B cell (primary cell): Measurements from ENCODE around the gene SGCD. TPM values are rescaled to one million over a fixed set of nuclear protein-coding genes. Genes with fewer than 3 reads are reported as not detected.

Experiments used
- ATAC-seq: fragments of 200-7000 bp; cut with Tn5 transposase; one replicate; pipeline ENCODE4 v1.10.0; 2021; ENCODE audit warnings: low read depth, mild to moderate bottlenecking, moderate number of reproducible peaks, moderate library complexity
- CTCF ChIA-PET: fragments of 350-600 bp; sonication (Branson Sonifier 250); formaldehyde crosslinking; loops from one replicate; lab custom pipeline; 2021; ENCODE audit warnings: antibody characterized with exemption, inconsistent platforms; lab: Charles Lee
- POLR2A ChIA-PET: fragments of 350-600 bp; sonication (Branson Sonifier 250); formaldehyde crosslinking; loops from one replicate; lab custom pipeline; 2021; ENCODE audit warnings: antibody characterized with exemption; lab: Charles Lee
- DNase-seq: peaks from one replicate; pipeline ENCODE4 v3.0.0; 2013
- H2AFZ ChIP-seq: 2 replicates; pipeline ENCODE4 v1.6.1; 2012; ENCODE audit warnings: mild to moderate bottlenecking, low read depth, low read length; ENCODE audit not compliant: insufficient read depth, poor library complexity, severe bottlenecking
- H3K27ac ChIP-seq, 2 donors: 1 replicate in 1 of 2; 2 replicates in 1 of 2; pipeline ENCODE4 v1.5.1; 2012 to 2013; ENCODE audit warnings: low read length in 2 of 2, mild to moderate bottlenecking in 2 of 2, moderate library complexity in 1 of 2
- H3K27me3 ChIP-seq, 4 experiments: fragments of 200-600 bp in 1 of 4; sonication (generic) in 1 of 4; replicated peaks in 1 of 4; 1 replicate in 2 of 4; 2 replicates in 2 of 4; pipeline versions ENCODE4 v1.6.1 to v1.7.0; 2013 to 2016; ENCODE audit warnings: low read length in 3 of 4, mild to moderate bottlenecking in 2 of 4, mixed read lengths in 1 of 4, moderate library complexity in 1 of 4; ENCODE audit not compliant: insufficient read depth in 4 of 4, control insufficient read depth in 3 of 4; ENCODE audit errors: control extremely low read depth in 1 of 4
- H3K36me3 ChIP-seq, 2 experiments: replicated peaks in 1 of 2; 1 replicate in 1 of 2; 2 replicates in 1 of 2; pipeline versions ENCODE4 v1.6.1 to v1.7.1; 2013; ENCODE audit warnings: low read length in 1 of 2; ENCODE audit not compliant: insufficient read depth in 2 of 2, control insufficient read depth in 1 of 2; ENCODE audit errors: control extremely low read depth in 1 of 2, extremely low read depth in 1 of 2
- H3K4me1 ChIP-seq, 2 donors: fragments of 200-600 bp in 1 of 2; sonication (generic) in 1 of 2; 1 replicate in 1 of 2; 2 replicates in 1 of 2; pipeline versions ENCODE4 v1.5.1 to v1.6.1; 2013 to 2017; ENCODE audit warnings: low read length in 2 of 2; ENCODE audit not compliant: control insufficient read depth in 2 of 2, insufficient read depth in 2 of 2
- H3K4me2 ChIP-seq: replicated peaks from 2 replicates; pipeline ENCODE3; 2012; ENCODE audit warnings: mild to moderate bottlenecking, low read depth, low read length; ENCODE audit not compliant: poor library complexity, severe bottlenecking
- H3K4me3 ChIP-seq, 5 experiments: fragments of 200-600 bp in 1 of 5; sonication (generic) in 1 of 5; 1 replicate in 3 of 5; 2 replicates in 2 of 5; pipeline versions ENCODE4 v1.5.1 to v1.7.0; 2011 to 2016; ENCODE audit warnings: low read length in 4 of 5, mild to moderate bottlenecking in 4 of 5, low read depth in 2 of 5, control low read depth in 1 of 5, moderate library complexity in 1 of 5; ENCODE audit not compliant: insufficient read depth in 1 of 5; ENCODE audit errors: control extremely low read depth in 1 of 5, extremely low read depth in 1 of 5
- H3K79me2 ChIP-seq: fragments of 200-600 bp; sonication (generic); one replicate; pipeline ENCODE4 v1.6.0; 2016; ENCODE audit warnings: low read length; ENCODE audit not compliant: control insufficient read depth, insufficient read depth
- H3K9ac ChIP-seq: fragments of 200-600 bp; sonication (generic); 2 replicates; pipeline ENCODE4 v1.6.1; 2017; ENCODE audit warnings: mild to moderate bottlenecking, low read length, moderate library complexity
- H3K9me3 ChIP-seq, 3 donors: one replicate each; pipeline versions ENCODE4 v1.6.1 to v1.7.1; 2013; ENCODE audit warnings: low read length in 2 of 3; ENCODE audit not compliant: control insufficient read depth in 2 of 3, insufficient read depth in 1 of 3; ENCODE audit errors: control extremely low read depth in 1 of 3
- H4K20me1 ChIP-seq: 2 replicates; pipeline ENCODE4 v1.6.0; 2012; ENCODE audit warnings: mild to moderate bottlenecking, low read length; ENCODE audit not compliant: insufficient read depth, control insufficient read depth, poor library complexity, severe bottlenecking
- H3K27ac Mint-ChIP-seq: one replicate; pipeline ENCODE4 v1.8.0; 2021; ENCODE audit warnings: mixed read lengths
- H3K27me3 Mint-ChIP-seq: one replicate; pipeline ENCODE4 v1.8.0; 2021; ENCODE audit warnings: mixed read lengths
- H3K4me1 Mint-ChIP-seq: one replicate; pipeline ENCODE4 v1.8.0; 2021; ENCODE audit warnings: mixed read lengths
- H3K4me3 Mint-ChIP-seq: one replicate; pipeline ENCODE4 v1.8.0; 2021; ENCODE audit warnings: mixed read lengths
- H3K9me3 Mint-ChIP-seq: one replicate; pipeline ENCODE4 v1.8.0; 2022; ENCODE audit warnings: mixed read lengths; ENCODE audit not compliant: insufficient read depth
- EZH2 ChIP-seq: IDR thresholded peaks from 2 replicates; pipeline ENCODE4 v1.6.1; 2012; ENCODE audit warnings: borderline replicate concordance, low read depth, mild to moderate bottlenecking, moderate library complexity, low read length; ENCODE audit not compliant: insufficient read depth, poor library complexity, severe bottlenecking
- WGBS: methylation state at CpG from one replicate; pipeline ENCODE4 v1.1.5; 2013; ENCODE audit warnings: missing lambda C conversion rate; ENCODE audit not compliant: insufficient coverage; 5-methylcytosine and 5-hydroxymethylcytosine counted together
- intact Hi-C: fragments of 100-400 bp; cut with micrococcal nuclease; formaldehyde crosslinking; loops from one replicate; pipeline ENCODE4 v1.10.0; 2022
- polyA plus RNA-seq: library from polyadenylated mRNA; depleted of rRNA; stranded (reverse); fragments of >200 nt; gene quantifications from 2 replicates; pipeline ENCODE4 v1.2.3, GENCODE V29; 2012
- total RNA-seq, 2 donors: library from RNA; stranded (reverse); fragments of 120-200 nt in 1 of 2; gene quantifications; 1 replicate in 1 of 2; 2 replicates in 1 of 2; pipeline versions ENCODE4 v1.2.3 to v1.2.4, GENCODE V29; 2013 to 2022
- TF ChIP-seq, protein P1 (sequence below): fragments of 200-600 bp; IDR thresholded peaks from one replicate; pipeline ENCODE4 v1.8.0; 2022; ENCODE audit warnings: antibody characterized with exemption, mild to moderate bottlenecking

The SGCD gene
- total and polyA plus RNA-seq, 2 donors (not counting 1 experiment from before 2014, with no cell fraction given) = not detected

GRCh38 chr5:156615901-156616300 is 288.9 kb downstream of the SGCD start:
- H3K9ac ChIP-seq = no peak overlapping the region
- Mint-ChIP-seq H3K4me1 (no peaks in the 10 kb centered on the region), H3K27me3 (no peaks in the 10 kb centered on the region), H3K4me3 (no peak overlapping the region), H3K27ac (no peak overlapping the region), H3K9me3 (peaks cover 5% of the 10 kb centered on the region)
- ChIA-PET POLR2A (no interaction called here), CTCF (no interaction called here)
- no peaks in the 10 kb centered on the region for H3K4me1 ChIP-seq
- no peak for DNase-seq
- H3K36me3 ChIP-seq = no peaks in the 10 kb centered on the region
- TF ChIP-seq, protein P1, sequence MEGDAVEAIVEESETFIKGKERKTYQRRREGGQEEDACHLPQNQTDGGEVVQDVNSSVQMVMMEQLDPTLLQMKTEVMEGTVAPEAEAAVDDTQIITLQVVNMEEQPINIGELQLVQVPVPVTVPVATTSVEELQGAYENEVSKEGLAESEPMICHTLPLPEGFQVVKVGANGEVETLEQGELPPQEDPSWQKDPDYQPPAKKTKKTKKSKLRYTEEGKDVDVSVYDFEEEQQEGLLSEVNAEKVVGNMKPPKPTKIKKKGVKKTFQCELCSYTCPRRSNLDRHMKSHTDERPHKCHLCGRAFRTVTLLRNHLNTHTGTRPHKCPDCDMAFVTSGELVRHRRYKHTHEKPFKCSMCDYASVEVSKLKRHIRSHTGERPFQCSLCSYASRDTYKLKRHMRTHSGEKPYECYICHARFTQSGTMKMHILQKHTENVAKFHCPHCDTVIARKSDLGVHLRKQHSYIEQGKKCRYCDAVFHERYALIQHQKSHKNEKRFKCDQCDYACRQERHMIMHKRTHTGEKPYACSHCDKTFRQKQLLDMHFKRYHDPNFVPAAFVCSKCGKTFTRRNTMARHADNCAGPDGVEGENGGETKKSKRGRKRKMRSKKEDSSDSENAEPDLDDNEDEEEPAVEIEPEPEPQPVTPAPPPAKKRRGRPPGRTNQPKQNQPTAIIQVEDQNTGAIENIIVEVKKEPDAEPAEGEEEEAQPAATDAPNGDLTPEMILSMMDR = no peak
- TF ChIP-seq EZH2 = no peak
- no peak for ATAC-seq
- no peaks in the 10 kb centered on the region for H3K27me3 ChIP-seq
- peaks cover 0 to 15% (median 6%) of the 10 kb centered on the region in 3 donors for H3K9me3 ChIP-seq
- no peak overlapping the region for H2AFZ ChIP-seq
- 93% methylated on average over 2 of the region's 2 CpGs for WGBS
- no peak overlapping the region for H3K4me3 ChIP-seq
- no peak overlapping the region for H3K27ac ChIP-seq
- intact Hi-C loops = no loop called here
- no peak overlapping the region for H3K4me2 ChIP-seq
- no peaks in the 10 kb centered on the region for H3K79me2 ChIP-seq
- H4K20me1 ChIP-seq = no peaks in the 10 kb centered on the region

GRCh38 chr5:156617426-156617825 is 290.5 kb downstream of the SGCD start:
- POLR2A ChIA-PET = no interaction called here
- no peak overlapping the region for H2AFZ ChIP-seq
- no peak for TF ChIP-seq EZH2
- TF ChIP-seq, protein P1 = no peak

More at GRCh38 chr5:156617426-156617825, 290.5 kb downstream of the SGCD start:
- no peaks in the 10 kb centered on the region for H3K79me2 ChIP-seq
- no peaks in the 10 kb centered on the region for H3K4me1 ChIP-seq
- peaks cover 0 to 7% (median 4%) of the 10 kb centered on the region in 3 donors for H3K9me3 ChIP-seq
- no peaks in the 10 kb centered on the region for H3K4me1 Mint-ChIP-seq
- no peaks in the 10 kb centered on the region for H3K27me3 ChIP-seq
- no peak overlapping the region for H3K4me3 Mint-ChIP-seq
- DNase-seq (no peak), ATAC-seq (no peak)
- no peaks in the 10 kb centered on the region for H4K20me1 ChIP-seq
- H3K4me3 ChIP-seq = no peak overlapping the region
- no peaks in the 10 kb centered on the region for H3K9me3 Mint-ChIP-seq
- H3K27me3 Mint-ChIP-seq = no peaks in the 10 kb centered on the region
- CTCF ChIA-PET = no interaction called here
- H3K9ac ChIP-seq = no peak overlapping the region
- H3K27ac Mint-ChIP-seq = no peak overlapping the region
- intact Hi-C loops = no loop called here
- H3K36me3 ChIP-seq = no peaks in the 10 kb centered on the region
- WGBS = 86% methylated on average over 2 of the region's 2 CpGs
- H3K27ac ChIP-seq = no peak overlapping the region
- H3K4me2 ChIP-seq = no peak overlapping the region
